Right lobe of liver (tissue), 4 donors: ENCODE results near the gene SH3TC1.

Experiments used
- CTCF ChIP-seq, 4 donors: fragments of 200-600 bp in 3 of 4; fragments of 450-650 bp in 1 of 4; IDR thresholded peaks; one replicate each; pipeline versions ENCODE4 v1.5.1 to v1.8.0; 2016 to 2022; ENCODE audit warnings: antibody characterized with exemption in 4 of 4, mild to moderate bottlenecking in 2 of 4
- POLR2A ChIP-seq: fragments of 450-650 bp; IDR thresholded peaks from one replicate; pipeline ENCODE4 v1.6.1; 2017; ENCODE audit warnings: antibody characterized with exemption, mild to moderate bottlenecking
- donor health status: DM: no; HTN: no; CAD: no.
- donor health status: DM: no; HTN: no; CAD: no.
- donor health status: DM: no; HTN: yes; CAD: no.

DNA sequence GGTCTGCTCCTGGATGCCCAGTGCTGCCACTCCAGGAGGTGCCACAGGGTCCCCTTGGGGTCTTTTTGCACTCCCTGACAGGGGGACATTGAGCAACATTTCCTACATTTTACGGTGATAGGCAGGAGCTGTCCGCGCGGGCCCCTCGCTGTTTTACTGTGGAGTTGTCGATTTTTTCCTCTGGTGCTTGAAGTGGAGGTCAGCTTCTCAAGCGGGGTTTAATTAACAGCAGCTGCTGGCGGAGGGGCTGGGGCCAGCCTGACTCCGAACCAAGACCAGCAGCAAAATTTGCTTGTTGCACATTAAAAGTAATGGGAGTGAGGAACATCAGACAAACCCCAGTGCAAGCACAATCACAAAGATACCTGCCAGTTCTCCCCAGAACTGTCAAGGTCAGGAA, 13.2 kb upstream of the SH3TC1 start:
- TF ChIP-seq CTCF (IDR thresholded peaks at IDR 0.05), result no peak
- TF ChIP-seq POLR2A, result no peak
